HEK293T (cell line): ENCODE data around the gene TST.

Experiments
- BHLHE40 ChIP-seq: fragments of 450-650 bp; IDR thresholded peaks from 2 replicates; pipeline ENCODE4 v1.6.1; 2016; ENCODE audit warnings: mild to moderate bottlenecking, moderate library complexity, borderline replicate concordance
- CTBP1 ChIP-seq: fragments of 450-650 bp; IDR thresholded peaks from 2 replicates; pipeline ENCODE4 v1.6.1; 2016; ENCODE audit warnings: borderline replicate concordance
- FOXK2 ChIP-seq: fragments of 450-650 bp; IDR thresholded peaks from 2 replicates; pipeline ENCODE4 v1.6.1; 2016; ENCODE audit warnings: mild to moderate bottlenecking
- FOXM1 ChIP-seq: fragments of 450-650 bp; IDR thresholded peaks from 2 replicates; pipeline ENCODE4 v1.6.1; 2017; ENCODE audit warnings: mild to moderate bottlenecking, borderline replicate concordance
- HDGF ChIP-seq: fragments of 450-650 bp; IDR thresholded peaks from 2 replicates; pipeline ENCODE4 v1.6.1; 2017; ENCODE audit warnings: antibody characterized with exemption, borderline replicate concordance
- L3MBTL2 ChIP-seq: fragments of 450-650 bp; conservative IDR thresholded peaks from 2 replicates; pipeline ENCODE4 v1.6.1; 2016; ENCODE audit warnings: mild to moderate bottlenecking
- NFRKB ChIP-seq: fragments of 450-650 bp; IDR thresholded peaks from 2 replicates; pipeline ENCODE4 v1.6.1; 2016; ENCODE audit warnings: mild to moderate bottlenecking, moderate library complexity
- SUZ12 ChIP-seq: fragments of 450-650 bp; IDR thresholded peaks from 2 replicates; pipeline ENCODE4 v1.6.1; 2016; ENCODE audit warnings: mild to moderate bottlenecking
- TARDBP ChIP-seq: fragments of 450-650 bp; IDR thresholded peaks from 2 replicates; pipeline ENCODE4 v1.6.1; 2016
- ZNF384 ChIP-seq: fragments of 450-650 bp; IDR thresholded peaks from 2 replicates; pipeline ENCODE4 v1.6.1; 2016
- TF ChIP-seq, protein P1 (sequence below): fragments of 450-650 bp; IDR thresholded peaks from 2 replicates; pipeline ENCODE4 v1.6.1; 2016

DNA sequence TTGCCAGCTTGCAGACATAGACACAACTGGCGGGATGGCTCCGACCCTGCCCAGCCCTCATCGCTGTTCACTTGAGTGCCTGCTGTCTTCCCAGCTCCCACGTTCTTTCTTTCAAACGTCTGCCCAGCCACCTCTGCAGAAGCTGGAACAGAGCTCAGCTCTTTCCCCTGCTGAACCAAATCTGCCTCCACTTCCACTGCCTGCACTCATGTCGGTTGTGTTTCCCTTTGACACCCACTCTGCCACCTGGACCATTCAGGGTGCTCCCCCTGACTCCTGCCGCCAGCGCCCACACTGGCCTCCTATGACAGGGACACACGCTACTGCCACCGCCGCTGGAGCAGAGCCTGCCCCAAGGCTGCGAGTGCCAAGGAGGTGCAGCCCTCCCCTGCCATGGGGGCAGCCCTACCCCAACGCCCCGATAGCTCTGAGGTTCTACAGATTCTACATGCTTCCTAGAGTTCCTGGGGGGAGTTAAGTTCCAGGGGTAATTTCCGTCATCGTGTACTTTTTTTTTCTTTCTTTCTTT is 37.9 kb downstream of the TST start:
- no peak for TF ChIP-seq HDGF
- no peak for TF ChIP-seq ZNF384
- TF ChIP-seq, protein P1, sequence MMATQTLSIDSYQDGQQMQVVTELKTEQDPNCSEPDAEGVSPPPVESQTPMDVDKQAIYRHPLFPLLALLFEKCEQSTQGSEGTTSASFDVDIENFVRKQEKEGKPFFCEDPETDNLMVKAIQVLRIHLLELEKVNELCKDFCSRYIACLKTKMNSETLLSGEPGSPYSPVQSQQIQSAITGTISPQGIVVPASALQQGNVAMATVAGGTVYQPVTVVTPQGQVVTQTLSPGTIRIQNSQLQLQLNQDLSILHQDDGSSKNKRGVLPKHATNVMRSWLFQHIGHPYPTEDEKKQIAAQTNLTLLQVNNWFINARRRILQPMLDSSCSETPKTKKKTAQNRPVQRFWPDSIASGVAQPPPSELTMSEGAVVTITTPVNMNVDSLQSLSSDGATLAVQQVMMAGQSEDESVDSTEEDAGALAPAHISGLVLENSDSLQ, result no peak
- no peak for TF ChIP-seq FOXM1
- no peak for TF ChIP-seq BHLHE40
- TF ChIP-seq TARDBP, result no peak
- TF ChIP-seq SUZ12, result no peak
- no peak for TF ChIP-seq L3MBTL2
- no peak for TF ChIP-seq NFRKB
- no peak for TF ChIP-seq FOXK2
- TF ChIP-seq CTBP1, result no peak
